WERI-Rb-1 (cell line): ENCODE data around the gene CBX2.

Source experiments
- DNase-seq: peaks from one replicate; pipeline ENCODE4 v3.0.0-alpha.2; 2020
- H3K27ac ChIP-seq: fragments of 250-450 bp; sonication (Bioruptor Pico); 2 replicates; pipeline ENCODE4 v1.5.1; 2020; ENCODE audit warnings: mild to moderate bottlenecking, moderate library complexity
- H3K27me3 ChIP-seq: fragments of 250-450 bp; sonication (Bioruptor Pico); 2 replicates; pipeline ENCODE4 v1.5.1; 2021; ENCODE audit warnings: mild to moderate bottlenecking, low read depth, moderate library complexity; ENCODE audit not compliant: insufficient read depth, severe bottlenecking
- H3K36me3 ChIP-seq: fragments of 250-450 bp; sonication (Bioruptor Pico); 2 replicates; pipeline ENCODE4 v1.5.1; 2020; ENCODE audit warnings: mild to moderate bottlenecking, moderate library complexity
- H3K4me3 ChIP-seq: 2 replicates; pipeline ENCODE4 v1.5.1; 2011; ENCODE audit warnings: low read depth, mild to moderate bottlenecking, control low read depth, low read length
- H3K9me3 ChIP-seq: fragments of 250-450 bp; sonication (Bioruptor Pico); 2 replicates; pipeline ENCODE4 v1.5.1; 2021; ENCODE audit warnings: mild to moderate bottlenecking, moderate library complexity; ENCODE audit not compliant: severe bottlenecking
- TF ChIP-seq, protein P1 (sequence below): IDR thresholded peaks from 2 replicates; pipeline ENCODE4 v1.5.1; 2011; ENCODE audit warnings: low read depth, mild to moderate bottlenecking, control low read depth, inconsistent platforms, low read length

CBX2 gene

DNA sequence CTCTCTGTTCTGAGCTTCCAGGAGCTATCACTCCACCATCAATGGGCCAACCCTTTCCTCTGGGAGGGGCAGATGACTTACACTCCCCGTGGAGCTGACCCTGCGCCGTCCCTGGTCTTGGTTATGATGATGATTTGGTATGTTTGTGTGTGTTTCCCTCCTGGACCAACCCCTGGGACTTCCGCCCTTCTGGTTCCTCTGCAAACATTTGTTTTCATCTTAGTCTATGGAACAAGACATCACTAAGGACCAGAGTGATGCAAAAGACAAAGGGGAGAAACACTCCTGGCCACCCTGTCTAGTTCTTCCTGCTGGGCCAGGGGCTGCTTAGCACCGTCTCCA lies 47.6 kb downstream of the CBX2 start:
- H3K9me3 ChIP-seq = no peaks in the 10 kb centered on the region
- H3K27ac ChIP-seq = no peak overlapping the region
- 0 out of 2 replicates have a peak, but pooled peaks cover 4% of the 10 kb centered on the region for H3K36me3 ChIP-seq
- H3K4me3 ChIP-seq = no peak overlapping the region
- TF ChIP-seq, protein P1, sequence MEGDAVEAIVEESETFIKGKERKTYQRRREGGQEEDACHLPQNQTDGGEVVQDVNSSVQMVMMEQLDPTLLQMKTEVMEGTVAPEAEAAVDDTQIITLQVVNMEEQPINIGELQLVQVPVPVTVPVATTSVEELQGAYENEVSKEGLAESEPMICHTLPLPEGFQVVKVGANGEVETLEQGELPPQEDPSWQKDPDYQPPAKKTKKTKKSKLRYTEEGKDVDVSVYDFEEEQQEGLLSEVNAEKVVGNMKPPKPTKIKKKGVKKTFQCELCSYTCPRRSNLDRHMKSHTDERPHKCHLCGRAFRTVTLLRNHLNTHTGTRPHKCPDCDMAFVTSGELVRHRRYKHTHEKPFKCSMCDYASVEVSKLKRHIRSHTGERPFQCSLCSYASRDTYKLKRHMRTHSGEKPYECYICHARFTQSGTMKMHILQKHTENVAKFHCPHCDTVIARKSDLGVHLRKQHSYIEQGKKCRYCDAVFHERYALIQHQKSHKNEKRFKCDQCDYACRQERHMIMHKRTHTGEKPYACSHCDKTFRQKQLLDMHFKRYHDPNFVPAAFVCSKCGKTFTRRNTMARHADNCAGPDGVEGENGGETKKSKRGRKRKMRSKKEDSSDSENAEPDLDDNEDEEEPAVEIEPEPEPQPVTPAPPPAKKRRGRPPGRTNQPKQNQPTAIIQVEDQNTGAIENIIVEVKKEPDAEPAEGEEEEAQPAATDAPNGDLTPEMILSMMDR = no peak
- no peak for DNase-seq
- no peaks in the 10 kb centered on the region for H3K27me3 ChIP-seq

DNA sequence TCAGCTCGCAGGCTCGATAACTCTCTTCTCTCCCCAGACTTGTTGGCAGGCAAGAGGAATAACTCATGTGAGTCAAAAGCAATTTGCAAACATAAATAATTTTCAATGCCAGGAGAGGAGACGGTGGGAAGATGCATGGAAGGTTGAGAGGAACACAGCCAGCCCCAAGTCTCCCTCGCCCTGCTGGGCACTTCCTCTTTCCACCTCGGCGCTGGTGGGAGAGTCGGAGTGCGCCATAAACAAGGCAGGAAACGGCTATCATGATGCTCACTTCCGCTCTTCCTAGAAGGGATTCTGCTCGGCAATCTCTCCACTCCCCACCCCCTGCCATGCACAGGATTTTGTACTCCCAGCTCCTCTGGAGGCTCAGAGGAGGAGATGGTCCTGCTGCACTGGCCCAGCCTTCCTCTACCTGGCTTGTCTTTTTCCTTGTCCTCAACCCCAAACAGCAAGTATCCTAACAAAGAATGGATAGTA lies 48.3 kb downstream of the CBX2 start:
- H3K4me3 ChIP-seq = no peak overlapping the region
- 0 out of 2 replicates have a peak, but pooled peaks cover 4% of the 10 kb centered on the region for H3K36me3 ChIP-seq
- DNase-seq = no peak
- H3K27ac ChIP-seq = no peak overlapping the region
- H3K9me3 ChIP-seq = no peaks in the 10 kb centered on the region
- H3K27me3 ChIP-seq = no peaks in the 10 kb centered on the region
- TF ChIP-seq, protein P1 = no peak

DNA sequence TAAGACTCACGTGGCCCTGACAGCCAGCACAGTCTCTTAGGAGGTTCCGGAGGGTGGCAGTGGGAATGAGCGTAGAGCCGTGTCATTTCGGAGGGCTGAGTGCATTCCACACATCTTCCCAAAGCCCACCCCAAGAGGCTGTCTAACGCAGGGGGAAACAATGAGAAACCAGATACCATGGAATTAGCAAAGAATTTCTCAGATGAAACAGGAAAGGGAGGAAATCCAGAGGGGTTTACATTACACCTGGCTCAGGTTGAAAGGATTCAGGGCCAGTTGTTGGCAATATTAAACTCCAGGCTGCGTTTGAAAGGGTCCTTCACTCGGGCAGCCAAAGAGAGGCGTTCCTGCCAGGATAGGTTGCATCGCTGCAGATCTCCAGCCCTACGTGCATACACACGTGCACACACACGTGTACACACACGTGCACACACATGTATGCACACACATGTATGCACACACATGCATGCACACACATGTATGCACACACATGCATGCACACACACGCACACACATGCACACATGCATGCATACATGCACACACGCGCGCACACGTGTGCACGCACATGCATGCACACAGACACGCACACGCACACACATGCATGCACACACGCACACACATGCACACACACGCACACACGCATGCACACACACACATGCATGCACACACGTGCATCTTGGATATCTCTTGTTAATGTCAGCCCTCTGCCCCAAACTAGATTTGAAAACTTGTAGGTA lies 49.1 kb downstream of the CBX2 start:
- TF ChIP-seq, protein P1 = no peak
- Histone ChIP-seq H3K27me3 (no peaks in the 10 kb centered on the region), H3K27ac (no peak overlapping the region), H3K4me3 (no peak overlapping the region), H3K36me3 (0 out of 2 replicates have a peak, but pooled peaks cover 4% of the 10 kb centered on the region), H3K9me3 (no peaks in the 10 kb centered on the region)
- DNase-seq = no peak

DNA sequence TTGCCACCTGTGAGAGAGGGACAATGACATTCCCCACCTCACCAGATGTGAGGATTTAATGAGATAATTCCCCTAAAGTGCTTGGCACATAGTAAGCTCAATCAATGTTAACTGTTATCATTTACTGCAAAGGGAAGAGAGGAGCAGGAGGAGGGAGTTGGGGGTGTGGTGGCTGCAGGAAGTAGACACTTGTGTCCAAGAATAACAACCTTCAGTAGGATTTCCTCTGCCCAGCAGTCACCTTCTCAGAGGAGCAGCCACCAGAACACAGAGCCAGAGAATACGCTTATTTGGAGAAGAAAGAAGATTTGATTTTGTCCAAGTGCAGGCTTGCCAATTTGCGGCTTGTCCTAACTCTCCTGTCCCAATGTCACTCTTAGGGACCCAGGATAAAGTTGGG lies 51.1 kb downstream of the CBX2 start:
- TF ChIP-seq, protein P1 = no peak
- no peak for DNase-seq
- no peak overlapping the region for H3K27ac ChIP-seq
- H3K4me3 ChIP-seq = no peak overlapping the region
- no peaks in the 10 kb centered on the region for H3K27me3 ChIP-seq
- H3K9me3 ChIP-seq = no peaks in the 10 kb centered on the region
- peaks cover 15% of the 10 kb centered on the region for H3K36me3 ChIP-seq

DNA sequence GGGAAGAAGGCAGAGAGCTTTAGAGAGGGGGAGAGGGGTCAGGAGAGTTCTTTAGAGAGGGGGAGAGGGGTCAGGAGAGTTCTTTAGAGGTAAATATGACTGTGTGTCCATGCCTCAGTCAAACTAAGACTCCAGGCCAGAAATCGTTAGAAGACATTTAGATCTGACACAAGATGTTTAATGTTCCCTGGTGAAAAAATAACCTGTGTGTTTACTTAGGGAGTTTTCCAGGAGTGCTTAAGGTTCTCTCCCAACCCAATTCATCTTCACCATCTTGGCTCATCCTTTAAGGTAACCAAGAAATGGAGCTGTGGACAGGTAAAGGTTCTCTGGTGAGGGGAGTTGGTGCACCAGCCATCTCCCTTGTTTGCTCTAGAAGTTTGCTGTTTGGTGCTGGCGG lies 51.5 kb downstream of the CBX2 start:
- Histone ChIP-seq H3K27me3 (no peaks in the 10 kb centered on the region), H3K27ac (no peak overlapping the region), H3K36me3 (peaks cover 16% of the 10 kb centered on the region), H3K9me3 (no peaks in the 10 kb centered on the region), H3K4me3 (no peak overlapping the region)
- no peak for DNase-seq
- TF ChIP-seq, protein P1 = no peak

DNA sequence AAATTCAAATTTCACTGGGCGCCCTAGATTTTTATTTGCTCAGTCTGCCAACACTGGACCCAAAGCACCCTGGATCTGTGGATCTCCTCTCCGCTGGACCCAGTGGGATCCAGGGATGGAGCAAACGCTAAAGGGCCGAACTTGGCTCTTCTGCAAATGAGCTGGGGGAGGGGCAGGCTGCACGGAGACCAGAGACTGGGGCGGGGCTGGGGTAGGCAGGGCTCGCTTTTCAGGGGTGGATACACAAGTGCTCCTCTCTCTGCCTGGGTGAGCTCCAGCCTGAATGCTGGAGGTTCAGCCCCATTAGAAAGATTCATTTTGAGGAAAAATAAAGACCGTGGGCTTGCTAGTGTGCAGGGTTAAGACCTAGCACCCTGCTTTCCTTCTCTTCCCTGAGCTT lies 52.4 kb downstream of the CBX2 start:
- no peaks in the 10 kb centered on the region for H3K27me3 ChIP-seq

More for the DNA sequence above, 52.4 kb downstream of the CBX2 start:
- no peak overlapping the region for H3K4me3 ChIP-seq
- TF ChIP-seq, protein P1 = no peak
- no peaks in the 10 kb centered on the region for H3K9me3 ChIP-seq
- no peak for DNase-seq
- H3K27ac ChIP-seq = no peak overlapping the region
- H3K36me3 ChIP-seq = peaks cover 25% of the 10 kb centered on the region
